Keratinocyte (primary cell): ENCODE results near the gene CACNB2. TPM values are rescaled to one million over a fixed set of nuclear protein-coding genes. Genes with fewer than 3 reads are reported as not detected.

Experiments
- DNase-seq: peaks from one replicate; pipeline ENCODE4 v3.0.0-alpha.2; 2011; ENCODE audit warnings: low read depth, missing footprints, low spot score
- FAIRE-seq: peaks from 2 replicates; lab custom pipeline; 2011; peaks lifted over from hg19 to GRCh38; lab: Jason Lieb, UNC
- H2AFZ ChIP-seq: 2 replicates; pipeline ENCODE4 v1.6.0; 2012; ENCODE audit warnings: low read length, control low read depth, inconsistent platforms; ENCODE audit not compliant: control insufficient read depth
- H3K27ac ChIP-seq: 2 replicates; pipeline ENCODE4 v1.5.1; 2011; ENCODE audit warnings: low read length; ENCODE audit not compliant: control insufficient read depth, insufficient read depth
- H3K27me3 ChIP-seq: 3 replicates; pipeline ENCODE4 v1.6.0; 2011; ENCODE audit warnings: low read length; ENCODE audit not compliant: control insufficient read depth, insufficient read depth; ENCODE audit errors: extremely low read depth
- H3K36me3 ChIP-seq, 2 experiments: 2 replicates in 1 of 2; 3 replicates in 1 of 2; pipeline ENCODE4 v1.5.1; 2011; ENCODE audit warnings: low read length in 2 of 2, mild to moderate bottlenecking in 1 of 2; ENCODE audit not compliant: control insufficient read depth in 2 of 2, insufficient read depth in 2 of 2; ENCODE audit errors: extremely low read depth in 1 of 2
- H3K4me1 ChIP-seq: 3 replicates; pipeline ENCODE4 v1.5.1; 2011; ENCODE audit warnings: low read length; ENCODE audit not compliant: control insufficient read depth, insufficient read depth; ENCODE audit errors: extremely low read depth
- H3K4me2 ChIP-seq: 3 replicates; pipeline ENCODE4 v1.6.0; 2011; ENCODE audit warnings: low read depth, low read length; ENCODE audit not compliant: control insufficient read depth, insufficient read depth; ENCODE audit errors: extremely low read depth
- H3K4me3 ChIP-seq, 3 experiments: fragments of 200-600 bp in 1 of 3; sonication (generic) in 1 of 3; 2 replicates in 2 of 3; 3 replicates in 1 of 3; pipeline ENCODE4 v1.5.1; 2011 to 2016; ENCODE audit warnings: low read length in 3 of 3, mild to moderate bottlenecking in 3 of 3, control low read depth in 2 of 3, inconsistent platforms in 1 of 3, low read depth in 1 of 3, mixed read lengths in 1 of 3, mixed run types in 1 of 3, moderate library complexity in 1 of 3; ENCODE audit not compliant: control insufficient read depth in 2 of 3, insufficient read depth in 2 of 3; ENCODE audit errors: extremely low read depth in 1 of 3
- H3K79me2 ChIP-seq: 2 replicates; pipeline ENCODE4 v1.6.0; 2012; ENCODE audit warnings: low read length; ENCODE audit not compliant: control insufficient read depth, insufficient read depth
- H3K9ac ChIP-seq: 3 replicates; pipeline ENCODE4 v1.6.0; 2011; ENCODE audit warnings: low read length; ENCODE audit not compliant: control insufficient read depth, insufficient read depth; ENCODE audit errors: extremely low read depth
- H3K9me1 ChIP-seq: 3 replicates; pipeline ENCODE4 v1.6.0; 2011; ENCODE audit warnings: low read length; ENCODE audit not compliant: control insufficient read depth, insufficient read depth; ENCODE audit errors: extremely low read depth
- H3K9me3 ChIP-seq: 2 replicates; pipeline ENCODE4 v1.5.1; 2012; ENCODE audit warnings: low read depth, low read length; ENCODE audit not compliant: control insufficient read depth
- H4K20me1 ChIP-seq: 3 replicates; pipeline ENCODE4 v1.6.0; 2011; ENCODE audit warnings: low read length; ENCODE audit not compliant: control insufficient read depth, insufficient read depth; ENCODE audit errors: extremely low read depth
- EZH2 ChIP-seq: IDR thresholded peaks from one replicate; pipeline ENCODE4 v1.6.1; 2012; ENCODE audit warnings: inconsistent platforms, mild to moderate bottlenecking, low read length, moderate library complexity
- dilution Hi-C: fragments of 300-500 bp; cut with MboI; formaldehyde crosslinking; loops from one replicate; pipeline ENCODE4 v1.7.0; 2020; ENCODE audit warnings: low sequenced_read_pairs; ENCODE audit not compliant: extremely low pct_ligation_motif_present
- polyA plus RNA-seq, 5 experiments: library from polyadenylated mRNA; depleted of rRNA in 3 of 5; stranded (reverse) in 3 of 5; stranded (forward) in 1 of 5; unstranded in 1 of 5; fragments of >200 nt; gene quantifications; 1 replicate in 1 of 5; 2 replicates in 3 of 5; 3 replicates in 1 of 5; pipeline versions ENCODE4 v1.2.1 to v1.2.3, GENCODE V29; 2011 to 2012; ENCODE audit warnings: missing spikeins in 2 of 5, low read depth in 1 of 5, low replicate concordance in 1 of 5
- TF ChIP-seq, protein P1 (sequence below), 3 experiments: IDR thresholded peaks in 1 of 3; conservative IDR thresholded peaks in 1 of 3; optimal IDR thresholded peaks in 1 of 3; 2 replicates in 2 of 3; 3 replicates in 1 of 3; pipeline versions ENCODE3 to v1.5.1; 2011; ENCODE audit warnings: low read length in 3 of 3, mild to moderate bottlenecking in 3 of 3, moderate library complexity in 2 of 3, control low read depth in 1 of 3, inconsistent platforms in 1 of 3; ENCODE audit not compliant: insufficient read depth in 2 of 3; ENCODE audit errors: extremely low read depth in 1 of 3

CACNB2 gene
- polyA plus RNA-seq, 1 donor (not counting 4 experiments of a cell fraction or from before 2014, with no cell fraction given), result 0.03 TPM

DNA sequence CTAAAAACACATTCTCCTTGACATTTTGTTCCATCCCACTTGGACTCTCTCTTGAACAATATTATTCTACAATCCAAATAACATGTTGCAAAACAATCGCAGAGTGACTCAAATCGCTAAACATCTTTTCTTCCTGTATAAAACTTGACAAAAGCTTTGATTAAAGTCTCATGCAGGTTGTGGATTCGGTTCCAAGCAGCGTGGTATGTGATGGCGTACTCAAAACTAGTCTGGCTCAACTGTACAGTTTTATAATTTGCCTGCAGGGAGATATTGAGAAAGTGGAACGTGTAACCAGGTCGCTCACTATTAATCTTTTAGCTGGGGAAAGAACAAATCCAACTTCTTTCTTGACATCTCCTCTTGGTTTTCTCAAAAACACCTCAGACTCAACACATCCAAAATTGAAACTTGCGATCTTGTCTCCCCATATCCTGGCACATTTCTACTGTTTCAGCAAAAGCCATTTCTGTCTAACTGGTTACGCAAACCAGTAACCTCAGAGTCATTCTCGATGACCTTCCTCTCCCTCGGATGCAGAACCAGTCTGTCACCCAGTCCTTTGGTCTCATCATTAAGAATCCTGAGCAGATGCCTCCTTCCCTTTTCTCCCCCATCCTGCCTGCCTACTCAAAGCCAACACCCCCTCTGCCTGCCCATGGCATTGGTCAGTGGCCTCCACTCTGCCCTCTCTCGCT, 100.1 kb downstream of the CACNB2 start:
- dilution Hi-C loops, result no loop called here
- no peaks in the 10 kb centered on the region for H3K4me1 ChIP-seq
- DNase-seq, result no peak
- FAIRE-seq, result no peak
- H2AFZ ChIP-seq, result peak overlapping the region; percentile 4
- H3K27me3 ChIP-seq, result no peaks in the 10 kb centered on the region
- H3K9ac ChIP-seq, result no peak overlapping the region
- no peak overlapping the region for H3K4me3 ChIP-seq
- no peak overlapping the region for H3K27ac ChIP-seq
- H3K4me2 ChIP-seq, result peak overlapping the region; percentile 18
- no peaks in the 10 kb centered on the region for H3K9me3 ChIP-seq
- no peaks in the 10 kb centered on the region for H3K9me1 ChIP-seq
- H4K20me1 ChIP-seq, result no peaks in the 10 kb centered on the region
- H3K36me3 ChIP-seq, result no peaks in the 10 kb centered on the region
- no peaks in the 10 kb centered on the region for H3K79me2 ChIP-seq
- TF ChIP-seq, protein P1, sequence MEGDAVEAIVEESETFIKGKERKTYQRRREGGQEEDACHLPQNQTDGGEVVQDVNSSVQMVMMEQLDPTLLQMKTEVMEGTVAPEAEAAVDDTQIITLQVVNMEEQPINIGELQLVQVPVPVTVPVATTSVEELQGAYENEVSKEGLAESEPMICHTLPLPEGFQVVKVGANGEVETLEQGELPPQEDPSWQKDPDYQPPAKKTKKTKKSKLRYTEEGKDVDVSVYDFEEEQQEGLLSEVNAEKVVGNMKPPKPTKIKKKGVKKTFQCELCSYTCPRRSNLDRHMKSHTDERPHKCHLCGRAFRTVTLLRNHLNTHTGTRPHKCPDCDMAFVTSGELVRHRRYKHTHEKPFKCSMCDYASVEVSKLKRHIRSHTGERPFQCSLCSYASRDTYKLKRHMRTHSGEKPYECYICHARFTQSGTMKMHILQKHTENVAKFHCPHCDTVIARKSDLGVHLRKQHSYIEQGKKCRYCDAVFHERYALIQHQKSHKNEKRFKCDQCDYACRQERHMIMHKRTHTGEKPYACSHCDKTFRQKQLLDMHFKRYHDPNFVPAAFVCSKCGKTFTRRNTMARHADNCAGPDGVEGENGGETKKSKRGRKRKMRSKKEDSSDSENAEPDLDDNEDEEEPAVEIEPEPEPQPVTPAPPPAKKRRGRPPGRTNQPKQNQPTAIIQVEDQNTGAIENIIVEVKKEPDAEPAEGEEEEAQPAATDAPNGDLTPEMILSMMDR (optimal IDR thresholded peaks at IDR 0.05 in 1 of 3, IDR thresholded peaks at IDR 0.05 in 1 of 3, conservative IDR thresholded peaks at IDR 0.05 in 1 of 3; ENCODE audit: extremely low read depth in 1 of 3, insufficient read depth in 2 of 3, low read length in 3 of 3), result no peak
- TF ChIP-seq EZH2, result no peak

DNA sequence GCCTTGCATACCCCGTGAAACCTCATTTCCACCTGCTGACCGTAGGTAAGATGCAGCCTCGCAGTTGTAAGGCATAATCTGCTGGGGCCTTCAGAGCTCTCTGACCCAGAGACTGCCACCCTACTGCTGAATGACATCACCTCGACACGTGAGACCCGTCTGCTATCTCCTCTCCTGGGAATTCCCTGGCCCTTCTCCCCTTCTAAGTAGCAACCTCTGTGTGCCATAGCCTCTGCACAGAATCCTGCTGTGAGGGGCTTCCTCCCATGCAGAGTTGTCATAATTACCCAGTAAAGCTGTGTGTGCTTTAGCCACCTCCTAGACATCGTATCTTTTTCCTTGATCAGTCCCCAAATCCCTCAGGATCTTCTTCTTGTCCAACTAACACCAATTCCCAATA, 106.7 kb downstream of the CACNB2 start:
- Histone ChIP-seq H3K9me1 (no peaks in the 10 kb centered on the region), H3K27ac (no peak overlapping the region), H3K9ac (no peak overlapping the region), H3K4me3 (no peak overlapping the region), H3K36me3 (no peaks in the 10 kb centered on the region), H4K20me1 (no peaks in the 10 kb centered on the region), H3K4me1 (no peaks in the 10 kb centered on the region), H2AFZ (no peak overlapping the region), H3K27me3 (no peaks in the 10 kb centered on the region), H3K79me2 (no peaks in the 10 kb centered on the region), H3K4me2 (no peak overlapping the region), H3K9me3 (no peaks in the 10 kb centered on the region)
- dilution Hi-C loops, result no loop called here
- TF ChIP-seq, protein P1 (optimal IDR thresholded peaks at IDR 0.05 in 1 of 3, IDR thresholded peaks at IDR 0.05 in 1 of 3, conservative IDR thresholded peaks at IDR 0.05 in 1 of 3; ENCODE audit: extremely low read depth in 1 of 3, insufficient read depth in 2 of 3, low read length in 3 of 3), result no peak
- TF ChIP-seq EZH2, result no peak
- no peak for DNase-seq
- FAIRE-seq, result no peak
